Activated B cell treated with CpG ODN at 0.5 μM for 24 hours (primary cell): ENCODE data around the gene DNAH9. TPM values are rescaled to one million over a fixed set of nuclear protein-coding genes. Genes with fewer than 3 reads are reported as not detected.

Experiments used
- ATAC-seq: fragments of 200-7000 bp; cut with Tn5 transposase; one replicate; pipeline ENCODE4 v1.10.0; 2021; ENCODE audit warnings: low read depth, mild to moderate bottlenecking, moderate library complexity
- CTCF ChIA-PET: fragments of 350-600 bp; sonication (Branson Sonifier 250); formaldehyde crosslinking; loops from one replicate; lab custom pipeline; 2021; ENCODE audit warnings: antibody characterized with exemption; lab: Charles Lee
- POLR2A ChIA-PET: fragments of 350-600 bp; sonication (Branson Sonifier 250); formaldehyde crosslinking; loops from one replicate; lab custom pipeline; 2021; ENCODE audit warnings: antibody characterized with exemption; lab: Charles Lee
- DNase-seq: peaks from one replicate; pipeline ENCODE4 v3.0.0; 2022
- H3K27ac Mint-ChIP-seq: one replicate; pipeline ENCODE4 v1.8.0; 2020; ENCODE audit warnings: mixed read lengths
- H3K27me3 Mint-ChIP-seq: one replicate; pipeline ENCODE4 v1.8.0; 2021; ENCODE audit warnings: mixed read lengths
- H3K36me3 Mint-ChIP-seq: one replicate; pipeline ENCODE4 v1.8.0; 2021; ENCODE audit warnings: low read depth, mixed read lengths
- H3K4me1 Mint-ChIP-seq: one replicate; pipeline ENCODE4 v1.8.0; 2021; ENCODE audit warnings: mixed read lengths
- H3K4me3 Mint-ChIP-seq: one replicate; pipeline ENCODE4 v1.8.0; 2020; ENCODE audit warnings: mild to moderate bottlenecking, mixed read lengths
- H3K9me3 Mint-ChIP-seq: one replicate; pipeline ENCODE4 v1.8.0; 2020; ENCODE audit warnings: mixed read lengths
- intact Hi-C: fragments of 100-400 bp; cut with micrococcal nuclease; formaldehyde crosslinking; loops from one replicate; pipeline ENCODE4 v1.15.1; 2024
- total RNA-seq: library from RNA; stranded (reverse); gene quantifications from 2 replicates; pipeline ENCODE4 v1.2.3, GENCODE V29; 2022
- TF ChIP-seq, protein P1 (sequence below): fragments of 200-600 bp; IDR thresholded peaks from one replicate; pipeline ENCODE4 v1.8.0; 2022; ENCODE audit warnings: antibody characterized with exemption, mild to moderate bottlenecking

DNAH9 gene, protein sequence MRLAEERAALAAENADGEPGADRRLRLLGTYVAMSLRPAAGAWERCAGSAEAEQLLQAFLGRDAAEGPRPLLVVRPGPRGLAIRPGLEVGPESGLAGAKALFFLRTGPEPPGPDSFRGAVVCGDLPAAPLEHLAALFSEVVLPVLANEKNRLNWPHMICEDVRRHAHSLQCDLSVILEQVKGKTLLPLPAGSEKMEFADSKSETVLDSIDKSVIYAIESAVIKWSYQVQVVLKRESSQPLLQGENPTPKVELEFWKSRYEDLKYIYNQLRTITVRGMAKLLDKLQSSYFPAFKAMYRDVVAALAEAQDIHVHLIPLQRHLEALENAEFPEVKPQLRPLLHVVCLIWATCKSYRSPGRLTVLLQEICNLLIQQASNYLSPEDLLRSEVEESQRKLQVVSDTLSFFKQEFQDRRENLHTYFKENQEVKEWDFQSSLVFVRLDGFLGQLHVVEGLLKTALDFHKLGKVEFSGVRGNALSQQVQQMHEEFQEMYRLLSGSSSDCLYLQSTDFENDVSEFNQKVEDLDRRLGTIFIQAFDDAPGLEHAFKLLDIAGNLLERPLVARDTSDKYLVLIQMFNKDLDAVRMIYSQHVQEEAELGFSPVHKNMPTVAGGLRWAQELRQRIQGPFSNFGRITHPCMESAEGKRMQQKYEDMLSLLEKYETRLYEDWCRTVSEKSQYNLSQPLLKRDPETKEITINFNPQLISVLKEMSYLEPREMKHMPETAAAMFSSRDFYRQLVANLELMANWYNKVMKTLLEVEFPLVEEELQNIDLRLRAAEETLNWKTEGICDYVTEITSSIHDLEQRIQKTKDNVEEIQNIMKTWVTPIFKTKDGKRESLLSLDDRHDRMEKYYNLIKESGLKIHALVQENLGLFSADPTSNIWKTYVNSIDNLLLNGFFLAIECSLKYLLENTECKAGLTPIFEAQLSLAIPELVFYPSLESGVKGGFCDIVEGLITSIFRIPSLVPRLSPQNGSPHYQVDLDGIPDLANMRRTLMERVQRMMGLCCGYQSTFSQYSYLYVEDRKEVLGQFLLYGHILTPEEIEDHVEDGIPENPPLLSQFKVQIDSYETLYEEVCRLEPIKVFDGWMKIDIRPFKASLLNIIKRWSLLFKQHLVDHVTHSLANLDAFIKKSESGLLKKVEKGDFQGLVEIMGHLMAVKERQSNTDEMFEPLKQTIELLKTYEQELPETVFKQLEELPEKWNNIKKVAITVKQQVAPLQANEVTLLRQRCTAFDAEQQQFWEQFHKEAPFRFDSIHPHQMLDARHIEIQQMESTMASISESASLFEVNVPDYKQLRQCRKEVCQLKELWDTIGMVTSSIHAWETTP (N-terminal part only)
- not detected in 2 replicates for total RNA-seq

DNA sequence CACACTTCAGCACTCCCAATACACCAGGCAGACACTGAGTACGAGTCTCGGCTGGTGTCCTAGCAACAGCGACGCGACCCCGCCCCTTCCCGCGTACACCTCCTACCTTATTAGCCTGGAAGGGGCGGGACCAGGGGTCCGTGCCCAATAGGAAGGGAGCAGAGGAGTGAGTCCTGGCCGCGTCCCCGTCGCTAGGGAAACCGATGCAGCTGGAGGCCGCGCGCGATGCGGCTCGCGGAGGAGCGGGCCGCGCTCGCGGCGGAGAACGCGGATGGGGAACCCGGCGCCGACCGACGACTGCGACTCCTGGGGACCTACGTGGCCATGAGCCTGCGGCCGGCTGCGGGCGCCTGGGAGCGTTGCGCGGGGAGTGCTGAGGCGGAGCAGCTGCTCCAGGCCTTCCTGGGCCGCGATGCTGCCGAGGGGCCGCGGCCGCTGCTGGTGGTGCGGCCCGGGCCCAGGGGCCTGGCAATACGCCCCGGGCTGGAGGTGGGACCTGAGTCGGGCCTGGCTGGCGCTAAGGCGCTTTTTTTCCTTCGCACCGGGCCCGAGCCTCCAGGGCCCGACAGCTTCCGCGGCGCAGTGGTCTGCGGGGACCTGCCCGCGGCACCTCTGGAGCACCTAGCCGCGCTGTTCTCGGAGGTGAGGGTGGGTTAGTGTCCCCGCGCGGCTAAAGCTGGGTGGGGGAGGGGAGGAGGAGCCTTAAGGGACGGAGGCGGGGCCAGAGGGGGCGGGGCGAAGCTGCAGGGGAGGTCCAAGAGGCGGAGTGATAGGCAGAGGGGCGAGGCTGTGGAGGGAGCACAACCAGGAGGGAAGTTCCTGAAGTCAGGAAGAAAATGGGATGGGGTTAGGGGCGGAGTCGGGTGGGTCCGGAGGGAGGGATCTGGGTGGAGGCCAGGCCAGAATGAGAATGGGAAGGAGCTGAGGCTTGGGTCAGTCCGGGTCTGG, at the start of gene DNAH9:
Gene DNAH9, plus strand, starts transcription at position 197 of the 948 bp plus-strand sequence. Its CDS starts 29 bp downstream, at position 226.
- intact Hi-C loops: no loop called here

DNA sequence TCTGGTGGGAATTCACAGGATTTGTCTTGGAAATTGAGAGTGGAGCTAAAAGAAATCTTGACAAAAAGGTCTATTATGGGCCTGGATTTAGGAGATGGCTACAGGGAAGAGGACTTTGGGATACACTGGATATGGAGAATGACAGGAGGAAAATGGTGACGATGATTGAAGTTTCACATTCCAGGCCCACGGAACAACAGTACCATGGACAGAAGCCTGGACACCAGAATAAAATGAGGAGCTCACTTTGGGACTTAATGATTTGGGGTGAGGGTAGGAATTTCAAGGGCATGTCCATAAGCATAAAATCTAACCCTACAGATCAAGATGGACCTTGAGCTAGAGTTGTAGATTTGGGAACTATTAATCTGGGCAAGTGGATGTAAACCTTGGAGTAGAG, 47.8 kb upstream of the DNAH9 start:
- Mint-ChIP-seq H3K9me3 (peaks cover 8% of the 10 kb centered on the region), H3K27me3 (no peaks in the 10 kb centered on the region), H3K4me3 (no peak overlapping the region), H3K36me3 (no peaks in the 10 kb centered on the region), H3K4me1 (no peaks in the 10 kb centered on the region), H3K27ac (no peak overlapping the region)
- POLR2A ChIA-PET: no interaction called here
- DNase-seq: no peak
- ATAC-seq: no peak
- TF ChIP-seq, protein P1, sequence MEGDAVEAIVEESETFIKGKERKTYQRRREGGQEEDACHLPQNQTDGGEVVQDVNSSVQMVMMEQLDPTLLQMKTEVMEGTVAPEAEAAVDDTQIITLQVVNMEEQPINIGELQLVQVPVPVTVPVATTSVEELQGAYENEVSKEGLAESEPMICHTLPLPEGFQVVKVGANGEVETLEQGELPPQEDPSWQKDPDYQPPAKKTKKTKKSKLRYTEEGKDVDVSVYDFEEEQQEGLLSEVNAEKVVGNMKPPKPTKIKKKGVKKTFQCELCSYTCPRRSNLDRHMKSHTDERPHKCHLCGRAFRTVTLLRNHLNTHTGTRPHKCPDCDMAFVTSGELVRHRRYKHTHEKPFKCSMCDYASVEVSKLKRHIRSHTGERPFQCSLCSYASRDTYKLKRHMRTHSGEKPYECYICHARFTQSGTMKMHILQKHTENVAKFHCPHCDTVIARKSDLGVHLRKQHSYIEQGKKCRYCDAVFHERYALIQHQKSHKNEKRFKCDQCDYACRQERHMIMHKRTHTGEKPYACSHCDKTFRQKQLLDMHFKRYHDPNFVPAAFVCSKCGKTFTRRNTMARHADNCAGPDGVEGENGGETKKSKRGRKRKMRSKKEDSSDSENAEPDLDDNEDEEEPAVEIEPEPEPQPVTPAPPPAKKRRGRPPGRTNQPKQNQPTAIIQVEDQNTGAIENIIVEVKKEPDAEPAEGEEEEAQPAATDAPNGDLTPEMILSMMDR: no peak
- intact Hi-C loops: no loop called here
- CTCF ChIA-PET: no interaction called here

More for the DNA sequence above, at the start of gene DNAH9:
- Mint-ChIP-seq H3K4me3 (no peak within 1 kb of the TSS), H3K4me1 (peaks cover 3% of the 10 kb centered on the region), H3K27me3 (peaks cover 5% of the 10 kb centered on the region), H3K36me3 (no peaks in the 10 kb centered on the region), H3K9me3 (peaks cover 6% of the 10 kb centered on the region), H3K27ac (no peak within 1 kb of the TSS)
- TF ChIP-seq, protein P1: no peak
- POLR2A ChIA-PET: no interaction called here
- CTCF ChIA-PET: no interaction called here
- no peak for DNase-seq
- no peak for ATAC-seq

DNA sequence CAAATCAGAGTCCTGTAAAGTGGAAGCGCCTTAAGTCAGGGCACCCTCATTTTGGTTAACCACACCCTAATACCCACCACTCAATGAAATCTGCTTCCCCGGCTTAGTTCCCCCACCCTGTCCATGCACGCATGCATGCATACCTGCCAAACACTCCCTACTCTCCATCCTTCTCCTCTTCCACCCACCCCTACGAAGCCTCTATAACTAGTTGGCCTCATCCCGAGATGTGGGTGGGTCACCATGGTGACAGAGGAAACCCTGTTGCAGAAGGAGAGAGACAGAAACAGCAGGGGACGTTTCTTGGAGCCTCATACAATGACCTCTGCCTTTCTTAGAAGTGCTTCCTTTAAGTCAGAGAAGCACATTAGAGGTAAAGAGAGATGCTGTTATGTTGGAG, 46.8 kb upstream of the DNAH9 start:
- ChIA-PET CTCF (no interaction called here), POLR2A (no interaction called here)
- H3K4me1 Mint-ChIP-seq: no peaks in the 10 kb centered on the region
- DNase-seq: no peak
- H3K27me3 Mint-ChIP-seq: no peaks in the 10 kb centered on the region
- intact Hi-C loops: no loop called here
- no peaks in the 10 kb centered on the region for H3K36me3 Mint-ChIP-seq
- TF ChIP-seq, protein P1: no peak
- H3K4me3 Mint-ChIP-seq: no peak overlapping the region
- peaks cover 5% of the 10 kb centered on the region for H3K9me3 Mint-ChIP-seq
- ATAC-seq: no peak
- no peak overlapping the region for H3K27ac Mint-ChIP-seq

DNA sequence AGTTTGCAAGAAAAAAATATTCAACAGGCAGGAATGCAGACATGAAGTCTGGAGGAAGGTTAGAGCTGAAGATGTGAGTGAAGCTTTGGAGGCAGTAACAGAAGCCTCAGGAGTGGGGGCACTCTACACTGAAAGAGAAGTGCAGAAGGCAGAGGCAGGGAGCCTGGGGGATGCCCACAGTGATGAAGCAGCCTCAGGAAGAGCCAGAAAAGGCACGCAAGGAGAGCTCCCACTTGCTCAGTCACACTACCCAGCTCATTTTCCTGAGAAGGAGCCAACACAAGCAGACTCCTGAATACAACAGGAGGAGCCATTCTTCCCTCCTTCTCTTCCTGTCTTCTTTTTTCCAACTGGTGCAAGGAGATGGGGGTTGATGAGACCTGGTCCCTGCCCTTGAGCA, 45.1 kb upstream of the DNAH9 start:
- Mint-ChIP-seq H3K4me3 (no peak overlapping the region), H3K4me1 (no peaks in the 10 kb centered on the region), H3K27me3 (no peaks in the 10 kb centered on the region), H3K9me3 (peaks cover 5% of the 10 kb centered on the region), H3K36me3 (no peaks in the 10 kb centered on the region), H3K27ac (no peak overlapping the region)
- intact Hi-C loops: no loop called here
- TF ChIP-seq, protein P1: no peak
- CTCF ChIA-PET: no interaction called here
- POLR2A ChIA-PET: no interaction called here
- DNase-seq: no peak
- ATAC-seq: no peak
